ENCODE measurements around the gene CARMIL3.

GRCh38 chr14:24064091-24064795, 12.4 kb downstream of the CARMIL3 start:
- TF ChIP-seq POLR2AphosphoS5 (IDR thresholded peaks at IDR 0.05; ENCODE audit: low read depth, low read length) (no peak), TAF1 (IDR thresholded peaks at IDR 0.05; ENCODE audit: borderline replicate concordance, low read depth, low read length) (no peak), POLR2A (IDR thresholded peaks at IDR 0.05; ENCODE audit: low read depth, low read length) (no peak)
